Esophagus muscularis mucosa (tissue), 2 donors: ENCODE data around the gene GZMH.

Experiments
- POLR2A ChIP-seq: fragments of 450-650 bp; IDR thresholded peaks from one replicate; pipeline ENCODE4 v1.6.1; 2017; ENCODE audit warnings: antibody characterized with exemption, moderate library complexity, mild to moderate bottlenecking, low read depth
- POLR2AphosphoS5 ChIP-seq, 2 donors: sonication (generic); formaldehyde crosslinking; IDR thresholded peaks; one replicate each; pipeline ENCODE4 v1.6.1; 2017; ENCODE audit warnings: antibody characterized with exemption in 2 of 2

- no peak for TF ChIP-seq POLR2A
- no peak for TF ChIP-seq POLR2AphosphoS5 (IDR thresholded peaks at IDR 0.05)
Measured at GRCh38 chr14:24606297-24606696, 3.2 kb downstream of the GZMH start.
